T-cell (primary cell): ENCODE data around the gene MAP3K6. TPM values are rescaled to one million over a fixed set of nuclear protein-coding genes. Genes with fewer than 3 reads are reported as not detected.
A peak's percentile ranks its signal among the peaks of the same experiment; 100 is the strongest.
"Not testable (repeated sequence)": the region's sequence is repeated elsewhere in the genome, so short reads cannot be mapped to it uniquely, and the experiment has no call there.

Experiments
- ATAC-seq, 4 experiments: fragments of 200-7000 bp in 3 of 4; fragments of 150-1000 bp in 1 of 4; cut with Tn5 transposase; replicated peaks in 1 of 4; 1 replicate in 3 of 4; 2 replicates in 1 of 4; pipeline ENCODE4 v1.10.0; 2021; ENCODE audit warnings: moderate library complexity in 3 of 4, mild to moderate bottlenecking in 2 of 4, moderate number of reproducible peaks in 1 of 4
- CTCF ChIA-PET, 2 donors: fragments of 300-600 bp; sonication (Branson Sonifier 250); formaldehyde crosslinking; loops; one replicate each; lab custom pipeline; 2022; ENCODE audit warnings: antibody characterized with exemption in 2 of 2; lab: Charles Lee
- POLR2A ChIA-PET, 2 donors: fragments of 300-600 bp; sonication (Branson Sonifier 250); formaldehyde crosslinking; loops; one replicate each; lab custom pipeline; 2022; ENCODE audit warnings: antibody characterized with exemption in 2 of 2; lab: Charles Lee
- DNase-seq, 35 experiments: peaks; one replicate each; pipeline versions ENCODE4 v3.0.0 to v3.0.0-alpha.2; 2013 to 2023
- H3K27ac ChIP-seq: one replicate; pipeline ENCODE4 v1.5.1; 2013; ENCODE audit warnings: low read length
- H3K27me3 ChIP-seq, 2 experiments: replicated peaks in 1 of 2; 1 replicate in 1 of 2; 2 replicates in 1 of 2; pipeline versions ENCODE4 v1.6.1 to v1.7.0; 2013; ENCODE audit warnings: low read length in 1 of 2, mixed read lengths in 1 of 2; ENCODE audit not compliant: control insufficient read depth in 2 of 2, insufficient read depth in 2 of 2; ENCODE audit errors: extremely low read depth in 1 of 2
- H3K36me3 ChIP-seq, 2 donors: 1 replicate in 1 of 2; 2 replicates in 1 of 2; pipeline versions ENCODE4 v1.6.1 to v1.7.0; 2013; ENCODE audit warnings: low read length in 1 of 2; ENCODE audit not compliant: control insufficient read depth in 2 of 2, insufficient read depth in 1 of 2; ENCODE audit errors: extremely low read depth in 1 of 2
- H3K4me1 ChIP-seq, 2 experiments: 1 replicate in 1 of 2; 2 replicates in 1 of 2; pipeline versions ENCODE4 v1.6.1 to v1.7.0; 2013; ENCODE audit warnings: low read length in 2 of 2, mixed read lengths in 1 of 2; ENCODE audit not compliant: insufficient read depth in 2 of 2, control insufficient read depth in 1 of 2; ENCODE audit errors: extremely low read depth in 1 of 2
- H3K4me3 ChIP-seq, 2 donors: 1 replicate in 1 of 2; 2 replicates in 1 of 2; pipeline versions ENCODE4 v1.5.1 to v1.7.0; 2013; ENCODE audit warnings: mild to moderate bottlenecking in 2 of 2, low read length in 1 of 2, moderate library complexity in 1 of 2; ENCODE audit not compliant: control insufficient read depth in 1 of 2; ENCODE audit errors: extremely low read depth in 1 of 2
- H3K9me3 ChIP-seq: 2 replicates; pipeline ENCODE4 v1.7.0; 2013
- H3K27ac Mint-ChIP-seq, 2 donors: one replicate each; pipeline ENCODE4 v1.8.0; 2020 to 2021; ENCODE audit warnings: mild to moderate bottlenecking in 2 of 2, mixed read lengths in 2 of 2
- H3K27me3 Mint-ChIP-seq, 2 donors: one replicate each; pipeline ENCODE4 v1.8.0; 2021 to 2022; ENCODE audit warnings: mixed read lengths in 2 of 2
- H3K36me3 Mint-ChIP-seq: one replicate; pipeline ENCODE4 v1.8.0; 2021; ENCODE audit warnings: mixed read lengths
- H3K4me1 Mint-ChIP-seq, 3 donors: one replicate each; pipeline ENCODE4 v1.8.0; 2020 to 2022; ENCODE audit warnings: mixed read lengths in 3 of 3, mild to moderate bottlenecking in 1 of 3
- H3K4me3 Mint-ChIP-seq, 3 donors: one replicate each; pipeline ENCODE4 v1.8.0; 2020 to 2022; ENCODE audit warnings: mild to moderate bottlenecking in 3 of 3, mixed read lengths in 3 of 3, moderate library complexity in 3 of 3
- H3K9me3 Mint-ChIP-seq, 3 donors: one replicate each; pipeline ENCODE4 v1.8.0; 2020 to 2022; ENCODE audit warnings: mixed read lengths in 3 of 3
- WGBS: methylation state at CpG from one replicate; pipeline ENCODE4 v1.1.5; 2013; ENCODE audit warnings: missing lambda C conversion rate; ENCODE audit not compliant: insufficient coverage; 5-methylcytosine and 5-hydroxymethylcytosine counted together
- total RNA-seq, 35 experiments: library from RNA in 6 of 35; stranded (reverse) in 6 of 35; fragments of 120-200 nt in 1 of 35; gene quantifications; one replicate each; pipeline versions ENCODE4 v1.2.1 to v1.2.4 and lab custom pipeline; 2013 to 2026

MAP3K6 gene
- total RNA-seq, 5 donors from 2014 or later (not counting 1 experiment from before 2014, with no cell fraction given): 7.0 to 31.1 (median 12.8) TPM

DNA sequence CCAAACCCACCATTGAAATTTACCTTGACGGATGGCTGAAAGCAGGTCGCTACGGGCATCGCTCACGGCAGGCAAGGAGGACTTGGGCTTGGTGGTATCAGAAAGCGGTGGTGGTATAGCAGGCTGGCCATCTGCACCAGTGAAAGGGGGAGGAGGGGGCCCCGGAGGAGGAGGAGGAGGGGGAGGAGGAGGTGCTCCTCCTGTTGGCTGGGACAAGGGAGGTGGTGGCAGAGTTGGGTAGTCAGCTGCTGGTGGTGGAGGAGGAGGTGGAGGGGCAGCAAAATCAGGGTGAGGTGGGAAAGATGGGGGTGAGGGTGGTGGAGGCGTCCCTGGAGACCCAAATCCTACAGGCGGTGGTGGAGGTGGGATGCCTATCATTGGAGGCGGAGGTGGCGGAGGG lies 42.9 kb upstream of the MAP3K6 start:
- Mint-ChIP-seq H3K36me3 (peaks cover 55% of the 10 kb centered on the region), H3K27me3 (no peaks in the 10 kb centered on the region), H3K27ac (no peak overlapping the region), H3K4me1 (peaks cover 0 to 5% (median under 1%) of the 10 kb centered on the region in 3 donors), H3K4me3 (no peak overlapping the region), H3K9me3 (no peaks in the 10 kb centered on the region)
- DNase-seq (no peak), ATAC-seq (no peak)
- H3K27ac ChIP-seq: no peak overlapping the region
- 95% methylated on average over 8 of the region's 11 CpGs for WGBS
- CTCF ChIA-PET: no interaction called here
- POLR2A ChIA-PET: no interaction called here
- H3K4me3 ChIP-seq: no peak overlapping the region
- H3K9me3 ChIP-seq: no peaks in the 10 kb centered on the region
- peaks cover 25 to 86% of the 10 kb centered on the region in 2 donors for H3K36me3 ChIP-seq
- H3K27me3 ChIP-seq: no peaks in the 10 kb centered on the region
- no peaks in the 10 kb centered on the region for H3K4me1 ChIP-seq

- Histone ChIP-seq H3K27me3 (no peaks in the 10 kb centered on the region), H3K36me3 (peaks cover 17 to 71% of the 10 kb centered on the region in 2 donors), H3K9me3 (no peaks in the 10 kb centered on the region), H3K4me1 (peaks cover 0 to 9% of the 10 kb centered on the region in 2 experiments), H3K4me3 (no peak overlapping the region), H3K27ac (no peak overlapping the region)
- Mint-ChIP-seq H3K4me1 (peaks cover 10 to 19% (median 13%) of the 10 kb centered on the region in 3 donors), H3K27ac (peak overlapping the region; percentile 34 to 73), H3K36me3 (peaks cover 40% of the 10 kb centered on the region), H3K27me3 (no peaks in the 10 kb centered on the region), H3K4me3 (no peak overlapping the region), H3K9me3 (no peaks in the 10 kb centered on the region)
- DNase-seq (no peak), ATAC-seq (no peak)
- POLR2A ChIA-PET: no interaction called here
- 92% methylated on average over 9 of the region's 9 CpGs for WGBS
- CTCF ChIA-PET: no interaction called here
Measured at GRCh38 chr1:27408151-27408550, 41.4 kb upstream of the MAP3K6 start.

- WGBS: 80% methylated on average over 2 of the region's 2 CpGs
- H3K27ac Mint-ChIP-seq, H3K27me3 Mint-ChIP-seq, DNase-seq, H3K9me3 Mint-ChIP-seq, H3K27me3 ChIP-seq, H3K4me3 ChIP-seq, CTCF ChIA-PET, ATAC-seq, H3K27ac ChIP-seq, H3K4me3 Mint-ChIP-seq, POLR2A ChIA-PET, H3K9me3 ChIP-seq: not testable (repeated sequence)
- peaks cover 4 to 20% of the 10 kb centered on the region in 2 experiments for H3K4me1 ChIP-seq
- Mint-ChIP-seq H3K36me3 (peaks cover 30% of the 10 kb centered on the region), H3K4me1 (peaks cover 19 to 30% (median 20%) of the 10 kb centered on the region in 3 donors)
- peaks cover 12 to 57% of the 10 kb centered on the region in 2 donors for H3K36me3 ChIP-seq
Measured at GRCh38 chr1:27406791-27407190, 40.0 kb upstream of the MAP3K6 start.

DNA sequence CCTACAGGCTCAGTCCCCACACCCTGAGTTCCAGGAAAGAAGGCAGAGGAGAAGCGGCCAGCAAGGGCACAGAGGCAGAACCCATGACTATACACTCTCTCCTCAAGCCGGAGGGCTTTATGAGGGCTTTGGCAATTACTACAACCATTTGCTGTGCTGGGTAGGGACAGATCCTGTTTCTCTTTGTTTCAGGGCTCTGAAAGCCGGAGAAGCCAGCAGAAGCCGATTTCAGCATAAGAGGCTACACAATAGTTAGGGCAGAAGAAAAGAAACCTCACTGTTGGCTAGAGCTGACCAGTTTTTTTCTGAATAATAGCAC lies 39.6 kb upstream of the MAP3K6 start:
- H3K9me3 ChIP-seq: no peaks in the 10 kb centered on the region
- H3K27me3 Mint-ChIP-seq: no peaks in the 10 kb centered on the region
- H3K4me3 Mint-ChIP-seq: no peak overlapping the region
- WGBS: 100% methylated on average over 2 of the region's 4 CpGs
- H3K27ac ChIP-seq: no peak overlapping the region
- H3K27ac Mint-ChIP-seq: peak overlapping the region in 1 of 2 donors; percentile 39
- H3K36me3 ChIP-seq: peaks cover 12 to 53% of the 10 kb centered on the region in 2 donors
- H3K4me1 ChIP-seq: peaks cover 4 to 20% of the 10 kb centered on the region in 2 experiments
- no peak overlapping the region for H3K4me3 ChIP-seq
- peaks cover 23 to 33% (median 25%) of the 10 kb centered on the region in 3 donors for H3K4me1 Mint-ChIP-seq
- H3K9me3 Mint-ChIP-seq: no peaks in the 10 kb centered on the region
- no peaks in the 10 kb centered on the region for H3K27me3 ChIP-seq
- ChIA-PET CTCF (no interaction called here), POLR2A (no interaction called here)
- DNase-seq: no peak
- ATAC-seq: no peak
- peaks cover 28% of the 10 kb centered on the region for H3K36me3 Mint-ChIP-seq

DNA sequence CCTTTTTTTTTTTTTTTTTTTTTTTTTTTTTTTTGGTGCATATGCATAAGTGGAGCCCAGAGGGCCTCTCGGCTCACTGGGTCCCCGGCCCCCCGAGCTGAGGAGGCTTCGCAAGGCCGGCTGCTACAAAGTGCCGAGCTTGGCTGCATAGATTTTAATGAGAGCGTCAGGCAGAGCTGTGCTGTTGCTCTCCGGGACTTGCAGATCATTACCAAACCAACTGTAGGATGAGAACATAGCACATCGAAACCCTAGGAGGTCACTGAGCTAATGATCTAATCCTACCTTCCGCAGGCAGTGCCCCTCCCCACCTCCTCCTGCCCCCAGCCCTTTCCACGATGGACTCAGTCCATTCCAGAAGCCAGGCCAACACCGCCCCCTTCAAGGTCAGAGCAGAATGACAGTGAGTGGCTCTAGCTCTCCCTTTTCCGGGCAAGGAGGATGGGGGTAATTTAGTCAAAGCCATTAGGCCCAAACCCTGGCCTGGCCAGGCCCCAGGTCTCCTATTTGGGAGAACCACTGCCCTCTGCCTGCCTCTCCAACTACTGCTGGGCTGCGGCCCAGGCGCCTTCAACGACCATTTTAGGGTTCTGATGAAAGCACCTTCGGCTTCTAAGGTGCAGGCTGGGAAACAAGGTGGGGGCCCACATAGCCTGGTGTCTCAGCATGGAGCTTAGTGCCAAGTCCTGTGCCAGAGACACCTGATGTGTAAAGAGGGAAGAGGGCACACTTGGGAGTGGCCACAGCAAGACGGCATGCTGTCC lies 39.0 kb upstream of the MAP3K6 start:
- DNase-seq, H3K4me3 Mint-ChIP-seq, H3K4me3 ChIP-seq, H3K9me3 Mint-ChIP-seq, H3K9me3 ChIP-seq, H3K27me3 ChIP-seq, ATAC-seq, H3K27me3 Mint-ChIP-seq, CTCF ChIA-PET, H3K27ac ChIP-seq, POLR2A ChIA-PET: not testable (repeated sequence)
- 98% methylated on average over 8 of the region's 18 CpGs for WGBS
- Histone ChIP-seq H3K4me1 (peaks cover 4 to 20% of the 10 kb centered on the region in 2 experiments), H3K36me3 (peaks cover 12 to 49% of the 10 kb centered on the region in 2 donors)
- Mint-ChIP-seq H3K27ac (peak overlapping the region in 1 of 2 donors; percentile 39), H3K36me3 (peaks cover 23% of the 10 kb centered on the region), H3K4me1 (peaks cover 25 to 36% (median 29%) of the 10 kb centered on the region in 3 donors)

DNA sequence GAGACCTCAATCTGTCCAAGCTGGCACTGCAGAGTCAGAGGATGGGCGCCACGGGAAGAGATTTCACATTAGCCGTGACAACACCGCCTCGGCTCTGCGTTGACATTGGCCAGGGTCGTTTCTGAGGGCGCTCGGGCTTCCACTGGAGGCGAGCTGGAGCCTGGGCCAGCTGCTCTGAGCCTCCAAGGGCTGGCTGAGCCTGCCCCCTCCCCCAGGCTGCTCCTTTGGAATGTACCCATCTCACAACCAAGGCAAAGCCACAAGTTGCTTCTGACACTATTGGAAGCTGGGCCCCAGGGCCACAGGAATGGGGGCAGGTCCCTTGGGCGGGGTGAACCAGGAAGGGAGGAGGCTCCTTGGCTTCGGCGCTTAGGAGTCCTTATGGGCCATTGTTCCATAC lies 38.3 kb upstream of the MAP3K6 start:
- no peaks in the 10 kb centered on the region for H3K27me3 ChIP-seq
- no peak overlapping the region for H3K27ac ChIP-seq
- H3K4me3 ChIP-seq: no peak overlapping the region
- Mint-ChIP-seq H3K9me3 (no peaks in the 10 kb centered on the region), H3K27ac (peak overlapping the region in 1 of 2 donors; percentile 87), H3K36me3 (peaks cover 19% of the 10 kb centered on the region), H3K27me3 (no peaks in the 10 kb centered on the region), H3K4me3 (no peak overlapping the region), H3K4me1 (peaks cover 25 to 38% (median 36%) of the 10 kb centered on the region in 3 donors)
- peaks cover 4 to 20% of the 10 kb centered on the region in 2 experiments for H3K4me1 ChIP-seq
- DNase-seq (no peak), ATAC-seq (no peak)
- peaks cover 12 to 42% of the 10 kb centered on the region in 2 donors for H3K36me3 ChIP-seq
- ChIA-PET CTCF (no interaction called here), POLR2A (no interaction called here)
- no peaks in the 10 kb centered on the region for H3K9me3 ChIP-seq
- 87% methylated on average over 10 of the region's 13 CpGs for WGBS
